HFFc6 (cell line): Measurements from ENCODE around the gene LSR. TPM values are rescaled to one million over a fixed set of nuclear protein-coding genes. Genes with fewer than 3 reads are reported as not detected.

Source experiments
- DNase-seq: peaks from one replicate; pipeline ENCODE4 v3.0.0-alpha.2; 2018
- H3K27ac Mint-ChIP-seq: 2 replicates; pipeline ENCODE4 v1.8.0; 2020; ENCODE audit warnings: mild to moderate bottlenecking, mixed read lengths
- H3K27me3 Mint-ChIP-seq: 2 replicates; pipeline ENCODE4 v1.8.0; 2021; ENCODE audit warnings: mild to moderate bottlenecking, moderate library complexity, mixed read lengths; ENCODE audit not compliant: insufficient read depth
- H3K36me3 Mint-ChIP-seq: 2 replicates; pipeline ENCODE4 v1.8.0; 2021; ENCODE audit warnings: low read depth, mixed read lengths
- H3K4me1 Mint-ChIP-seq: 2 replicates; pipeline ENCODE4 v1.8.0; 2020; ENCODE audit warnings: low read depth, mixed read lengths
- H3K4me3 Mint-ChIP-seq: 2 replicates; pipeline ENCODE4 v1.8.0; 2020; ENCODE audit warnings: mild to moderate bottlenecking, moderate library complexity, mixed read lengths
- H3K9me3 Mint-ChIP-seq: 2 replicates; pipeline ENCODE4 v1.8.0; 2020; ENCODE audit warnings: mild to moderate bottlenecking, mixed read lengths
- CTCF ChIP-seq: fragments of 200-600 bp; sonication (generic); IDR thresholded peaks from 2 replicates; pipeline ENCODE4 v1.5.0; 2021; ENCODE audit warnings: antibody characterized with exemption, mild to moderate bottlenecking
- total RNA-seq, 6 experiments: library from RNA; stranded (reverse); fragmentation: NEBNext Ultra II Directional; extraction: Animal tissue kit (Norgen Biotek cat#: 25700); gene quantifications; 2 replicates in 1 of 6; 3 replicates in 5 of 6; pipeline ENCODE4 v1.2.3, GENCODE V29; 2021

LSR gene
- total RNA-seq, 6 experiments from 2014 or later: 1.7 to 3.3 (median 2.3) TPM

GRCh38 chr19:35247526-35248309 is 1.1 kb upstream of the LSR start:
- H3K4me1 Mint-ChIP-seq: no peaks in the 10 kb centered on the region
- H3K27me3 Mint-ChIP-seq: peaks cover 45% of the 10 kb centered on the region
- no peak overlapping the region for H3K4me3 Mint-ChIP-seq
- H3K36me3 Mint-ChIP-seq: peaks cover 5% of the 10 kb centered on the region; the same call in 1 of the 2 replicates
- peaks cover 6% of the 10 kb centered on the region; the same call in 1 of the 2 replicates for H3K9me3 Mint-ChIP-seq
- DNase-seq: no peak
- H3K27ac Mint-ChIP-seq: no peak overlapping the region; the same call in 1 of the 2 replicates
- TF ChIP-seq CTCF: no peak

GRCh38 chr19:35249146-35249847 is 495 bp downstream of the LSR start:
- no peak for DNase-seq
- H3K4me3 Mint-ChIP-seq: no peak overlapping the region

DNA sequence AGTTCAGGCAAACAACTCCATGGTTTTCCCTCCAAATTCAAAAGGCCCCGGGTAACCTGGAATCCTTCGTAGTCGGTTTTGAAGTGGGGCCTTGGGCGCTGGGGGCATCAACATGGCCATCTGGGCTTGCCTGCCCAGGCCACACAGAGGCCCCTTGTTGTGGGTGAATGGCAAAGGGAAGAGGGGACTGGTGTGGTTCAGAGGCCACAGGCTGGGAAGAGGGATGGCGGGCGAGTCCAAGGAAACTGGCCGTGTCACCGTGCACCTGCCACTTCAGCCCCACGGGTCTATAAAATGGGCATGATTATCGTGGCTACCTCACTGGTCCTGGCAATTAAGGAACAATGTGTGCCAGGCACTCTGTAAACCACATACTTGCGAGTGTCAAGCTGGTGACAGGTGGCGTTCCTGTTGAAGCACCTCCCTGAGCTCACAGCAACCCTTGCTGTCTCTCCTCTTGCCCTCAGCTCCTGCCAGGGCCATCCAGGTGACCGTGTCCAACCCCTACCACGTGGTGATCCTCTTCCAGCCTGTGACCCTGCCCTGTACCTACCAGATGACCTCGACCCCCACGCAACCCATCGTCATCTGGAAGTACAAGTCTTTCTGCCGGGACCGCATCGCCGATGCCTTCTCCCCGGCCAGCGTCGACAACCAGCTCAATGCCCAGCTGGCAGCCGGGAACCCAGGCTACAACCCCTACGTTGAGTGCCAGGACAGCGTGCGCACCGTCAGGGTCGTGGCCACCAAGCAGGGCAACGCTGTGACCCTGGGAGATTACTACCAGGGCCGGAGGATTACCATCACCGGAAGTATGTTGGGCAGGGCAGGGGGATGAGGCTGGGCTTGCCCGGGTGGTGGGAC is 1.3 kb downstream of the LSR start:
- H3K27ac Mint-ChIP-seq: no peak overlapping the region

More at GRCh38 chr19:35249146-35249847, 495 bp downstream of the LSR start:
- Mint-ChIP-seq H3K36me3 (peaks cover 5% of the 10 kb centered on the region; the same call in 1 of the 2 replicates), H3K4me1 (no peaks in the 10 kb centered on the region), H3K27me3 (peaks cover 36% of the 10 kb centered on the region), H3K9me3 (peaks cover 6% of the 10 kb centered on the region; the same call in 1 of the 2 replicates), H3K27ac (no peak overlapping the region)
- no peak for TF ChIP-seq CTCF

GRCh38 chr19:35251456-35251855 is 2.7 kb downstream of the LSR start:
- H3K36me3 Mint-ChIP-seq: no peaks in the 10 kb centered on the region
- H3K4me3 Mint-ChIP-seq: no peak overlapping the region
- peaks cover 29% of the 10 kb centered on the region for H3K27me3 Mint-ChIP-seq
- no peak for TF ChIP-seq CTCF
- no peaks in the 10 kb centered on the region for H3K4me1 Mint-ChIP-seq
- no peaks in the 10 kb centered on the region for H3K9me3 Mint-ChIP-seq
- no peak for DNase-seq
- no peak overlapping the region for H3K27ac Mint-ChIP-seq

More for the DNA sequence above, 1.3 kb downstream of the LSR start:
- Mint-ChIP-seq H3K36me3 (peaks cover 5% of the 10 kb centered on the region; the same call in 1 of the 2 replicates), H3K4me3 (no peak overlapping the region), H3K4me1 (no peaks in the 10 kb centered on the region), H3K9me3 (no peaks in the 10 kb centered on the region; the same call in 1 of the 2 replicates), H3K27me3 (peaks cover 36% of the 10 kb centered on the region)
- no peak for TF ChIP-seq CTCF
- DNase-seq: no peak
